Stimulated activated memory B cell treated with anti-CD40 and anti-IgM and Interleukin-4, amounts not matched to agents 10 μg/mL and 1 μg/mL and 100 μg/mL, for 72 hours (primary cell): ENCODE results near the gene ZNF322.
"Not testable (repeated sequence)": the region's sequence is repeated elsewhere in the genome, so short reads cannot be mapped to it uniquely, and the experiment has no call there.

Experiments used
- ATAC-seq: fragments of 150-1000 bp; cut with Tn5 transposase; 2 replicates; pipeline ENCODE4 v1.10.0; 2021
- H3K27ac Mint-ChIP-seq: one replicate; pipeline ENCODE4 v1.8.0; 2022; ENCODE audit warnings: mild to moderate bottlenecking, mixed read lengths
- H3K27me3 Mint-ChIP-seq: one replicate; pipeline ENCODE4 v1.8.0; 2022; ENCODE audit warnings: mixed read lengths
- H3K36me3 Mint-ChIP-seq: one replicate; pipeline ENCODE4 v1.8.0; 2022; ENCODE audit warnings: mixed read lengths
- H3K4me1 Mint-ChIP-seq: one replicate; pipeline ENCODE4 v1.8.0; 2022; ENCODE audit warnings: mixed read lengths
- H3K4me3 Mint-ChIP-seq: one replicate; pipeline ENCODE4 v1.8.0; 2022; ENCODE audit warnings: mild to moderate bottlenecking, moderate library complexity, mixed read lengths
- H3K9me3 Mint-ChIP-seq: one replicate; pipeline ENCODE4 v1.8.0; 2022; ENCODE audit warnings: mixed read lengths

ZNF322 gene

GRCh38 chr6:26659042-26659999 lies at the start of gene ZNF322:
Gene ZNF322, minus strand, starts transcription at chr6:26659746. Its CDS starts 21,193 bp downstream, at chr6:26638553.
- peaks cover 27% of the 10 kb centered on the region for H3K27me3 Mint-ChIP-seq
- H3K27ac Mint-ChIP-seq: peak within 1 kb of the TSS; percentile 85
- peaks cover 37% of the 10 kb centered on the region for H3K4me1 Mint-ChIP-seq
- H3K9me3 Mint-ChIP-seq: no peaks in the 10 kb centered on the region
- peak within 1 kb of the TSS; percentile 83 for H3K4me3 Mint-ChIP-seq
- H3K36me3 Mint-ChIP-seq: peaks cover 23% of the 10 kb centered on the region
- peak; percentile 100 for ATAC-seq

GRCh38 chr6:26705780-26706179 lies 46.2 kb upstream of the ZNF322 start:
- not testable (repeated sequence) for H3K9me3 Mint-ChIP-seq, ATAC-seq, H3K27ac Mint-ChIP-seq, H3K36me3 Mint-ChIP-seq, H3K4me1 Mint-ChIP-seq, H3K4me3 Mint-ChIP-seq, H3K27me3 Mint-ChIP-seq

GRCh38 chr6:26705352-26705751 lies 45.8 kb upstream of the ZNF322 start:
- H3K27ac Mint-ChIP-seq, H3K9me3 Mint-ChIP-seq, H3K27me3 Mint-ChIP-seq, H3K4me1 Mint-ChIP-seq, H3K4me3 Mint-ChIP-seq, H3K36me3 Mint-ChIP-seq, ATAC-seq: not testable (repeated sequence)

- H3K27me3 Mint-ChIP-seq, ATAC-seq, H3K9me3 Mint-ChIP-seq, H3K36me3 Mint-ChIP-seq, H3K4me1 Mint-ChIP-seq, H3K4me3 Mint-ChIP-seq, H3K27ac Mint-ChIP-seq: not testable (repeated sequence)
Observed at GRCh38 chr6:26701023-26701747, 41.6 kb upstream of the ZNF322 start.

- not testable (repeated sequence) for H3K36me3 Mint-ChIP-seq, H3K27me3 Mint-ChIP-seq, H3K4me3 Mint-ChIP-seq, H3K9me3 Mint-ChIP-seq, ATAC-seq, H3K4me1 Mint-ChIP-seq, H3K27ac Mint-ChIP-seq
Observed at GRCh38 chr6:26697496-26697895, 38.0 kb upstream of the ZNF322 start.

- H3K9me3 Mint-ChIP-seq, H3K4me3 Mint-ChIP-seq, H3K27me3 Mint-ChIP-seq, H3K27ac Mint-ChIP-seq, ATAC-seq, H3K36me3 Mint-ChIP-seq, H3K4me1 Mint-ChIP-seq: not testable (repeated sequence)
Observed at GRCh38 chr6:26689324-26689947, 29.9 kb upstream of the ZNF322 start.

- H3K4me1 Mint-ChIP-seq, H3K27ac Mint-ChIP-seq, H3K4me3 Mint-ChIP-seq, H3K36me3 Mint-ChIP-seq, ATAC-seq, H3K9me3 Mint-ChIP-seq, H3K27me3 Mint-ChIP-seq: not testable (repeated sequence)
Observed at GRCh38 chr6:26682435-26683042, 23.0 kb upstream of the ZNF322 start.

GRCh38 chr6:26673287-26673686 lies 13.7 kb upstream of the ZNF322 start:
- H3K36me3 Mint-ChIP-seq, H3K4me1 Mint-ChIP-seq, H3K27ac Mint-ChIP-seq, H3K9me3 Mint-ChIP-seq, ATAC-seq, H3K4me3 Mint-ChIP-seq, H3K27me3 Mint-ChIP-seq: not testable (repeated sequence)

- H3K27ac Mint-ChIP-seq, H3K4me1 Mint-ChIP-seq, H3K36me3 Mint-ChIP-seq, H3K4me3 Mint-ChIP-seq, ATAC-seq, H3K9me3 Mint-ChIP-seq: not testable (repeated sequence)
- H3K27me3 Mint-ChIP-seq: peaks cover 18% of the 10 kb centered on the region
Observed at GRCh38 chr6:26670558-26670957, 11.0 kb upstream of the ZNF322 start.

GRCh38 chr6:26670003-26670402 lies 10.5 kb upstream of the ZNF322 start:
- H3K9me3 Mint-ChIP-seq, H3K4me1 Mint-ChIP-seq, ATAC-seq, H3K4me3 Mint-ChIP-seq, H3K27ac Mint-ChIP-seq, H3K36me3 Mint-ChIP-seq: not testable (repeated sequence)
- H3K27me3 Mint-ChIP-seq: peaks cover 22% of the 10 kb centered on the region

- ATAC-seq: peak; percentile 73
- Mint-ChIP-seq H3K27ac (peak overlapping the region; percentile 85), H3K4me3 (peak overlapping the region; percentile 83), H3K36me3 (peaks cover 16% of the 10 kb centered on the region), H3K27me3 (peaks cover 29% of the 10 kb centered on the region), H3K4me1 (peaks cover 37% of the 10 kb centered on the region), H3K9me3 (no peaks in the 10 kb centered on the region)
Observed at GRCh38 chr6:26660000-26660361, 435 bp upstream of the ZNF322 start.

GRCh38 chr6:26657256-26657655 lies 2.3 kb downstream of the ZNF322 start:
- H3K4me3 Mint-ChIP-seq: peak overlapping the region; percentile 13
- H3K27me3 Mint-ChIP-seq: peaks cover 11% of the 10 kb centered on the region
- H3K36me3 Mint-ChIP-seq: peaks cover 42% of the 10 kb centered on the region
- H3K4me1 Mint-ChIP-seq: peaks cover 37% of the 10 kb centered on the region
- ATAC-seq: no peak
- H3K9me3 Mint-ChIP-seq: no peaks in the 10 kb centered on the region
- H3K27ac Mint-ChIP-seq: no peak overlapping the region

GRCh38 chr6:26653007-26653406 lies 6.5 kb downstream of the ZNF322 start:
- ATAC-seq: no peak
- Mint-ChIP-seq H3K36me3 (peaks cover 78% of the 10 kb centered on the region), H3K27me3 (no peaks in the 10 kb centered on the region), H3K4me1 (peaks cover 32% of the 10 kb centered on the region), H3K27ac (no peak overlapping the region), H3K4me3 (no peak overlapping the region), H3K9me3 (peaks cover 5% of the 10 kb centered on the region)

GRCh38 chr6:26651133-26651781 lies 8.3 kb downstream of the ZNF322 start:
- no peaks in the 10 kb centered on the region for H3K27me3 Mint-ChIP-seq
- H3K4me1 Mint-ChIP-seq: peaks cover 19% of the 10 kb centered on the region
- no peak for ATAC-seq
- H3K27ac Mint-ChIP-seq: no peak overlapping the region
- peaks cover 6% of the 10 kb centered on the region for H3K9me3 Mint-ChIP-seq
- H3K4me3 Mint-ChIP-seq: no peak overlapping the region
- H3K36me3 Mint-ChIP-seq: peaks cover 79% of the 10 kb centered on the region

- Mint-ChIP-seq H3K27ac (no peak overlapping the region), H3K4me1 (peaks cover 16% of the 10 kb centered on the region), H3K4me3 (no peak overlapping the region), H3K9me3 (peaks cover 21% of the 10 kb centered on the region), H3K36me3 (peaks cover 83% of the 10 kb centered on the region), H3K27me3 (no peaks in the 10 kb centered on the region)
- ATAC-seq: no peak
Observed at GRCh38 chr6:26646074-26646473, 13.5 kb downstream of the ZNF322 start.
